Tibial nerve (tissue), 4 donors: ENCODE measurements around the gene G6PD. TPM values are rescaled to one million over a fixed set of nuclear protein-coding genes. Genes with fewer than 3 reads are reported as not detected.

Experiments used
- DNase-seq, 2 donors: peaks; one replicate each; pipeline ENCODE4 v3.0.0-alpha.2; 2019; ENCODE audit warnings: low spot score in 2 of 2
- H3K27ac ChIP-seq, 4 donors: fragments of 200-600 bp; sonication (generic) in 3 of 4; one replicate each; pipeline ENCODE4 v1.5.1; 2017 to 2019; ENCODE audit warnings: mild to moderate bottlenecking in 1 of 4
- H3K27me3 ChIP-seq, 2 donors: fragments of 200-600 bp; sonication (generic) in 1 of 2; one replicate each; pipeline versions ENCODE4 v1.5.1 to v1.6.0; 2017 to 2019
- H3K36me3 ChIP-seq, 3 donors: fragments of 200-600 bp; sonication (generic); one replicate each; pipeline ENCODE4 v1.5.1; 2018 to 2019
- H3K4me1 ChIP-seq, 4 donors: fragments of 200-600 bp; sonication (generic) in 3 of 4; one replicate each; pipeline ENCODE4 v1.5.1; 2017 to 2019
- H3K4me3 ChIP-seq, 4 donors: fragments of 200-600 bp; sonication (generic) in 3 of 4; one replicate each; pipeline ENCODE4 v1.5.1; 2017 to 2019; ENCODE audit warnings: mild to moderate bottlenecking in 1 of 4, moderate library complexity in 1 of 4
- H3K9me3 ChIP-seq, 4 donors: fragments of 200-600 bp; sonication (generic) in 3 of 4; one replicate each; pipeline ENCODE4 v1.5.1; 2017 to 2019
- EP300 ChIP-seq, 2 donors: sonication (generic); formaldehyde crosslinking; IDR thresholded peaks; one replicate each; pipeline ENCODE4 v1.6.1; 2017; ENCODE audit warnings: antibody characterized with exemption in 2 of 2, mild to moderate bottlenecking in 1 of 2
- POLR2A ChIP-seq, 2 donors: fragments of 450-650 bp; IDR thresholded peaks; one replicate each; pipeline ENCODE4 v1.6.1; 2017; ENCODE audit warnings: antibody characterized with exemption in 2 of 2, mild to moderate bottlenecking in 2 of 2, moderate library complexity in 2 of 2
- WGBS, 2 donors: methylation state at CpG; one replicate each; pipeline ENCODE4 v1.1.5; 2018; 5-methylcytosine and 5-hydroxymethylcytosine counted together
- small RNA-seq: library from RNA; depleted of rRNA; stranded (forward); fragments of <200 nt; gene quantifications from one replicate; pipeline ENCODE3, GENCODE V24; 2016
- total RNA-seq, 4 donors: library from RNA; depleted of rRNA; stranded (reverse); fragments of >200 nt; gene quantifications; one replicate each; pipeline ENCODE4 v1.1.0, GENCODE V29; 2016
- TF ChIP-seq, protein P1 (sequence below), 5 experiments: fragments of 200-600 bp in 3 of 5; fragments of 450-650 bp in 2 of 5; sonication (generic) in 3 of 5; IDR thresholded peaks; one replicate each; pipeline ENCODE4 v1.5.1; 2016 to 2019; ENCODE audit warnings: antibody characterized with exemption in 5 of 5, mild to moderate bottlenecking in 3 of 5, moderate library complexity in 2 of 5

G6PD gene
- total RNA-seq, 4 donors from 2014 or later = 30.6 to 89.7 (median 41.8) TPM

DNA sequence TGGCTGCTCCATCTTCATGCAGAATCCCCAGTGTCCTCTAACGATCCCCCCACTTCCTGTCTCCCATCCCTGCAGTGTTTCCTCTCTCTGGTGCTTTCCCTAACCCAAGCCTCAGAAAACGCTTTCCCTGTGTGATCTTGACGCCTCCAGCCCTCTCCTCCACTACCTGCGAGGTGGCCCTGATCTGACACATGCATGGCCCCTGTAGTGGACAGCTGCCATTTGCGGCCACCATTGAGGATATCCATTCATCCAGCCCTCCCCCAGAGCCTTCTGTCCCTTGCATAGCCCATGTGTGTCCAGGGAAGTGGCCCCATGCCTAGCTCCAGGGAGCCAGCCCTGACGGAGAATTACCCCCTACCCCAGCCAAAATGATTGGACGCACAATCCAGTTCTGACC lies 63.3 kb downstream of the G6PD start:
- no peak for TF ChIP-seq EP300 (IDR thresholded peaks at IDR 0.05)
- no peak for TF ChIP-seq POLR2A (IDR thresholded peaks at IDR 0.05)
- TF ChIP-seq, protein P1, sequence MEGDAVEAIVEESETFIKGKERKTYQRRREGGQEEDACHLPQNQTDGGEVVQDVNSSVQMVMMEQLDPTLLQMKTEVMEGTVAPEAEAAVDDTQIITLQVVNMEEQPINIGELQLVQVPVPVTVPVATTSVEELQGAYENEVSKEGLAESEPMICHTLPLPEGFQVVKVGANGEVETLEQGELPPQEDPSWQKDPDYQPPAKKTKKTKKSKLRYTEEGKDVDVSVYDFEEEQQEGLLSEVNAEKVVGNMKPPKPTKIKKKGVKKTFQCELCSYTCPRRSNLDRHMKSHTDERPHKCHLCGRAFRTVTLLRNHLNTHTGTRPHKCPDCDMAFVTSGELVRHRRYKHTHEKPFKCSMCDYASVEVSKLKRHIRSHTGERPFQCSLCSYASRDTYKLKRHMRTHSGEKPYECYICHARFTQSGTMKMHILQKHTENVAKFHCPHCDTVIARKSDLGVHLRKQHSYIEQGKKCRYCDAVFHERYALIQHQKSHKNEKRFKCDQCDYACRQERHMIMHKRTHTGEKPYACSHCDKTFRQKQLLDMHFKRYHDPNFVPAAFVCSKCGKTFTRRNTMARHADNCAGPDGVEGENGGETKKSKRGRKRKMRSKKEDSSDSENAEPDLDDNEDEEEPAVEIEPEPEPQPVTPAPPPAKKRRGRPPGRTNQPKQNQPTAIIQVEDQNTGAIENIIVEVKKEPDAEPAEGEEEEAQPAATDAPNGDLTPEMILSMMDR (IDR thresholded peaks at IDR 0.05) = no peak
- Histone ChIP-seq H3K9me3 (no peaks in the 10 kb centered on the region), H3K4me3 (no peak overlapping the region), H3K4me1 (peaks cover 0 to 31% (median 8%) of the 10 kb centered on the region in 4 donors), H3K27ac (no peak overlapping the region), H3K36me3 (peaks cover 0 to 22% (median 0%) of the 10 kb centered on the region in 3 donors), H3K27me3 (no peaks in the 10 kb centered on the region)
- no peak for DNase-seq
- 75 to 78% methylated on average over 6 to 7 of the region's 7 CpGs for WGBS, 2 donors

DNA sequence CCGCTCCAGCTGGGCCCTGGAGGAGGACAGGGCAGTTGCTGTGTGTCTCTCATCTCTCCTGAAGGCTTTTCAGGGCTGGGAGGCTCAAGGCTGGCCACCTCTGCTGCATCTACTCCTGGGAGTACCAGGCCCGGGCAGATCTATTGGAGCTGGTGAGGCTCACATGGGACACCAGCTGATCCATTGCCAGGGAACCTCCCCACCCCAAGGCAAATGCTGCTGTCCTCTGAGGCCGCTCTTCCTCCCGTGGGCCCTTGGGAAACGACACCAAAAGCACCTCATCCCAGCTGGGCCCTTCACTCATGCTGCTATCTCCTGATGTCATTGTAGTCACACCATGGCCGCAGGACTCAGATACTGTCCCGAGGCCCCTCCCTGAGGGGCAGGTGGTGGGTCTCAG lies 63.9 kb downstream of the G6PD start:
- Histone ChIP-seq H3K27me3 (no peaks in the 10 kb centered on the region), H3K36me3 (peaks cover 0 to 17% (median 0%) of the 10 kb centered on the region in 3 donors), H3K27ac (no peak overlapping the region), H3K4me1 (peaks cover 0 to 34% (median 8%) of the 10 kb centered on the region in 4 donors), H3K9me3 (no peaks in the 10 kb centered on the region), H3K4me3 (no peak overlapping the region)
- TF ChIP-seq, protein P1 (IDR thresholded peaks at IDR 0.05) = no peak
- TF ChIP-seq POLR2A (IDR thresholded peaks at IDR 0.05) (no peak), EP300 (IDR thresholded peaks at IDR 0.05) (no peak)
- WGBS, 2 donors = 60 to 82% methylated on average over 1 to 7 of the region's 7 CpGs
- DNase-seq = no peak

DNA sequence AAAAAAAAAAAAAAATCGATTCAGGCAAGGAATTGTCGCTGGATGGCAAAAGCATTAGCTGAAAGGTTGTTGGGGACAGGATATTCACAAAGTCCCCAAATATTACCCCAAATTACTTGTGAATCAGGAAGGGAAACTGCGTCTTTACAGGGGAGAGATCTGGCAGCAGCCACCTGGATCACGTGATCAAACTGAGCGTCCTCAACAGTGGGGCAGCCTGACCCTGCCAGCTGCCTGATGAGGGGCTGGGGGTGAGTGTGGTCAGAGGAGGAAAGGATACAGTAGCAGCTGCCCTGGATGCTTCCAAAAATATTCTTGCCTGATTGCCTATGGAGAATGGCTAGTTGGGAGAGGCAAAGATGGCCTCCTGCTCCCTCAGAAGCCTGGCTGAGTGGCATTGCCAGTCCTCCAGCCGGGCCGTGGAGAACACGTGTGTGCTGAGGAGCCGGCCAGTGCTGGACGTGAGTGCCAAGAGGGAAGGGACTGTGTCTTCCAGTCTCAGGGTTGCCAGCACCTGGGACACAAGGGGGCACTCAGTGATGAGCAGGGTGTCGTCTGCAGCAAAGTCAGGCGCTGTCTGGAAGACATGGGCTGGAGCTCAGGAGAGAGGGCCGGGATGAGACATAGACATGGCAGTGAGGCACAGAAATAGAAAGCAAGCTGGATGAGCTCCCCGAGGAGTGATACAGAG lies 64.6 kb downstream of the G6PD start:
- Histone ChIP-seq H3K4me1 (peaks cover 0 to 32% (median 8%) of the 10 kb centered on the region in 4 donors), H3K4me3 (no peak overlapping the region), H3K36me3 (peaks cover 0 to 14% (median 0%) of the 10 kb centered on the region in 3 donors), H3K27ac (no peak overlapping the region), H3K9me3 (no peaks in the 10 kb centered on the region), H3K27me3 (no peaks in the 10 kb centered on the region)
- 77 to 88% methylated on average over 6 to 14 of the region's 14 CpGs for WGBS, 2 donors
- no peak for DNase-seq
- TF ChIP-seq, protein P1 (IDR thresholded peaks at IDR 0.05) = no peak
- TF ChIP-seq POLR2A (IDR thresholded peaks at IDR 0.05) (no peak), EP300 (IDR thresholded peaks at IDR 0.05) (no peak)

Small RNA genes lying within 50 kb of the gene (small RNA-seq; reads per million reads assigned to genes)
- gene RN7SL697P = not detected

Other genes with a start within 250 kb of the G6PD start
- gene FLNA, start 172.2 kb downstream of the G6PD start, total RNA-seq = 1,000 to 10,000 TPM in 3 of 4 donors, 100 to 1,000 TPM in 1; 995 to 1,349 (median 1,139) TPM
- 10 to 100 TPM; 38.0 to 72.6 (median 46.7) TPM for gene EMD, start 167.6 kb downstream of the G6PD start, total RNA-seq
- 1,000 to 10,000 TPM; 4,372 to 6,501 (median 5,244) TPM for gene RPL10, start 148.5 kb downstream of the G6PD start, total RNA-seq
- gene DNASE1L1, start 137.6 kb downstream of the G6PD start, total RNA-seq = 10 to 100 TPM; 21.4 to 36.0 (median 28.6) TPM
- gene TAFAZZIN, start 135.3 kb downstream of the G6PD start, total RNA-seq = 100 to 1,000 TPM in 2 of 4 donors, 10 to 100 TPM in 2; 78.9 to 138 (median 97.7) TPM
- 10 to 100 TPM; 42.9 to 59.7 (median 50.4) TPM for gene ATP6AP1, start 118.2 kb downstream of the G6PD start, total RNA-seq
- 100 to 1,000 TPM; 114 to 179 (median 152) TPM for gene GDI1, start 109.7 kb downstream of the G6PD start, total RNA-seq
- 10 to 100 TPM; 47.5 to 90.6 (median 63.0) TPM for gene FAM50A, start 102.7 kb downstream of the G6PD start, total RNA-seq
- gene PLXNA3, start 88.6 kb downstream of the G6PD start, total RNA-seq = 10 to 100 TPM; 17.0 to 44.4 (median 24.2) TPM
- gene LAGE3, start 67.6 kb downstream of the G6PD start, total RNA-seq = 10 to 100 TPM; 18.8 to 46.5 (median 35.0) TPM
- 10 to 100 TPM; 39.0 to 58.5 (median 43.4) TPM for gene UBL4A, start 60.2 kb downstream of the G6PD start, total RNA-seq
- gene SLC10A3, start 56.2 kb downstream of the G6PD start, total RNA-seq = 10 to 100 TPM; 17.8 to 40.6 (median 27.0) TPM
- gene FAM3A, start 30.6 kb downstream of the G6PD start, total RNA-seq = 10 to 100 TPM; 40.9 to 76.5 (median 55.7) TPM
- gene IKBKG, start 774 bp upstream of the G6PD start, total RNA-seq = 10 to 100 TPM; 14.2 to 43.1 (median 29.0) TPM
- not detected for gene CTAG1A, start 38.3 kb upstream of the G6PD start, total RNA-seq
- gene CTAG1B, start 72.4 kb upstream of the G6PD start, total RNA-seq = not detected
- gene CTAG2, start 106.7 kb upstream of the G6PD start, total RNA-seq = not detected
- gene GAB3, start 204.2 kb upstream of the G6PD start, total RNA-seq = 1 to 10 TPM; 5.1 to 7.5 (median 5.8) TPM
- gene DKC1, start 216.0 kb upstream of the G6PD start, total RNA-seq = 10 to 100 TPM; 24.1 to 37.8 (median 29.4) TPM